ENCODE results near the gene S100A13. TPM values are rescaled to one million over a fixed set of nuclear protein-coding genes. Genes with fewer than 3 reads are reported as not detected.

S100A13 gene
- total RNA-seq, 1 experiment from 2014 or later, result 111 TPM

- H3K36me3 ChIP-seq (ENCODE audit: control insufficient read depth, insufficient read depth, low read length), result peaks cover 39% of the 10 kb centered on the region
- TSS peak; percentile 82 for BruUV-seq (replicated peaks)
- in situ Hi-C loops (cut with HindIII; ENCODE audit: low pct_unique_long_range_greater_than_20kb, low sequenced_read_pairs), result no loop called here
- CTCF ChIA-PET, result no interaction called here
- POLR2A ChIA-PET, result no interaction called here
- intact Hi-C loops (cut with micrococcal nuclease; ENCODE audit: unreplicated experiment), result loop anchor here (5.0 kb wide), 1 partner anchor 155 kb away; no protein-coding TSS in a partner anchor
- DNase-seq (ENCODE audit: low read depth, low spot score) (no peak), ATAC-seq (no peak)
- TF ChIP-seq CTCF (IDR thresholded peaks at IDR 0.05) (no peak), SIN3A (IDR thresholded peaks at IDR 0.05; ENCODE audit: borderline replicate concordance, insufficient read depth, low read depth, low read length) (no peak), POLR2AphosphoS5 (IDR thresholded peaks at IDR 0.05; ENCODE audit: low read depth, low read length) (no peak), REST (IDR thresholded peaks at IDR 0.05; ENCODE audit: insufficient read depth in 1 of 2, low read depth in 2 of 2, low read length in 1 of 2) (no peak), TCF7L2 (IDR thresholded peaks at IDR 0.05; ENCODE audit: low read depth, low read length) (no peak)
- no peaks in the 10 kb centered on the region for H3K9me3 ChIP-seq (ENCODE audit: control insufficient read depth, insufficient read depth, low read depth, low read length)
- no peak overlapping the region for H3K27ac ChIP-seq (ENCODE audit: low read length)
- H3K4me3 ChIP-seq (ENCODE audit: low read depth in 2 of 2, low read length in 2 of 2), result no peak overlapping the region
- H3K27me3 ChIP-seq (ENCODE audit: control insufficient read depth, insufficient read depth, low read length), result no peaks in the 10 kb centered on the region
- peaks cover 11% of the 10 kb centered on the region; the same call in 1 of the 2 replicates for H3K4me1 ChIP-seq (ENCODE audit: control insufficient read depth, insufficient read depth, low read length)
Measured at GRCh38 chr1:153662269-153662668, 35.0 kb upstream of the S100A13 start.

GRCh38 chr1:153661111-153661708, 33.9 kb upstream of the S100A13 start:
- BruUV-seq (replicated peaks), result TSS peak; percentile 60
- ATAC-seq, result no peak
- H3K9me3 ChIP-seq (ENCODE audit: control insufficient read depth, insufficient read depth, low read depth, low read length), result no peaks in the 10 kb centered on the region
- peaks cover 11% of the 10 kb centered on the region; the same call in 1 of the 2 replicates for H3K4me1 ChIP-seq (ENCODE audit: control insufficient read depth, insufficient read depth, low read length)
- POLR2A ChIA-PET, result no interaction called here
- no peak for TF ChIP-seq TCF7L2 (IDR thresholded peaks at IDR 0.05; ENCODE audit: low read depth, low read length)
- no peak for TF ChIP-seq REST (IDR thresholded peaks at IDR 0.05; ENCODE audit: insufficient read depth in 1 of 2, low read depth in 2 of 2, low read length in 1 of 2)
- peak; percentile 26; the same call in 1 of the 2 replicates for TF ChIP-seq POLR2AphosphoS5 (IDR thresholded peaks at IDR 0.05; ENCODE audit: low read depth, low read length)
- DNase-seq (ENCODE audit: low read depth, low spot score), result no peak
- peak overlapping the region; percentile 49; the same call in 1 of the 2 replicates for H3K27ac ChIP-seq (ENCODE audit: low read length)
- peaks cover 39% of the 10 kb centered on the region for H3K36me3 ChIP-seq (ENCODE audit: control insufficient read depth, insufficient read depth, low read length)
- H3K27me3 ChIP-seq (ENCODE audit: control insufficient read depth, insufficient read depth, low read length), result no peaks in the 10 kb centered on the region
- intact Hi-C loops (cut with micrococcal nuclease; ENCODE audit: unreplicated experiment) (loop anchor here (5.0 kb wide), 1 partner anchor 154 kb away; no protein-coding TSS in a partner anchor), in situ Hi-C loops (cut with HindIII; ENCODE audit: low pct_unique_long_range_greater_than_20kb, low sequenced_read_pairs) (no loop called here)
- H3K4me3 ChIP-seq (ENCODE audit: low read depth in 2 of 2, low read length in 2 of 2), result no peak overlapping the region
- CTCF ChIA-PET, result no interaction called here

Measured in Panc1 (cell line).